ENCODE data around the gene CXCL11. TPM values are rescaled to one million over a fixed set of nuclear protein-coding genes. Genes with fewer than 3 reads are reported as not detected.

The CXCL11 gene
- total RNA-seq (not detected), polyA plus RNA-seq (ENCODE audit: insufficient read depth in 1 of 8, insufficient read length in 8 of 8, low replicate concordance in 1 of 8) (under 1 TPM in 1 of 8 donors, not detected in 7; 0.07 TPM)
- long read RNA-seq, donor 1 = 0 reads
- long read RNA-seq, donor 2 = 0 reads
- long read RNA-seq, donor 3 = 0 reads
- long read RNA-seq, donor 4 = 0 reads
- long read RNA-seq, donor 5, partial matches to known transcripts = 27 of 48 reads
- long read RNA-seq, donor 5, other reads (novel, unspliced or antisense) = 21 of 48 reads
- long read RNA-seq, donor 6 = 0 reads
- long read RNA-seq, donor 7 = 0 reads
- long read RNA-seq, donor 8, partial matches to known transcripts = 0 of 16 reads
- long read RNA-seq, donor 8, other reads (novel, unspliced or antisense) = 16 of 16 reads
- long read RNA-seq, donor 9 = 0 reads
- long read RNA-seq, donor 10 = 0 reads
- long read RNA-seq, donor 11 = 0 reads

GRCh38 chr4:76035799-76036380, at the start of gene CXCL11:
TSS of gene CXCL11 (minus strand) at chr4:76036070. CDS start at chr4:76035987, 83 bp downstream.
- H3K9me3 ChIP-seq (replicated peaks; ENCODE audit: control insufficient read depth, low read depth, low read length) = no peaks in the 10 kb centered on the region
- no CpG with 5 or more reads among the region's 2 CpGs for WGBS (ENCODE audit: insufficient coverage)
- H3K36me3 ChIP-seq (ENCODE audit: control insufficient read depth, insufficient read depth, low read length) = no peaks in the 10 kb centered on the region
- no peaks in the 10 kb centered on the region for H3K27me3 ChIP-seq (ENCODE audit: control insufficient read depth, insufficient read depth, low read length)
- no peaks in the 10 kb centered on the region for H3K4me1 ChIP-seq (ENCODE audit: control insufficient read depth, insufficient read depth, low read length)
- DNase-seq = no peak
- H3K27ac ChIP-seq (ENCODE audit: low read length) = no peak within 1 kb of the TSS
- H3K4me3 ChIP-seq (ENCODE audit: low read length) = no peak within 1 kb of the TSS

- Histone ChIP-seq H3K4me3 (ENCODE audit: low read length) (no peak overlapping the region), H3K36me3 (ENCODE audit: control insufficient read depth, insufficient read depth, low read length) (no peaks in the 10 kb centered on the region), H3K27me3 (ENCODE audit: control insufficient read depth, insufficient read depth, low read length) (no peaks in the 10 kb centered on the region), H3K9me3 (replicated peaks; ENCODE audit: control insufficient read depth, low read depth, low read length) (no peaks in the 10 kb centered on the region), H3K27ac (ENCODE audit: low read length) (no peak overlapping the region), H3K4me1 (ENCODE audit: control insufficient read depth, insufficient read depth, low read length) (peaks cover 4% of the 10 kb centered on the region)
- DNase-seq = peak; percentile 25
- WGBS (ENCODE audit: insufficient coverage) = no CpG with 5 or more reads among the region's 1 CpG
These were observed 48.7 kb upstream of the CXCL11 start for GRCh38 chr4:76084542-76084941.

GRCh38 chr4:76083386-76083988, 47.6 kb upstream of the CXCL11 start:
- Histone ChIP-seq H3K27ac (ENCODE audit: low read length) (no peak overlapping the region), H3K4me1 (ENCODE audit: control insufficient read depth, insufficient read depth, low read length) (peaks cover 4% of the 10 kb centered on the region), H3K9me3 (replicated peaks; ENCODE audit: control insufficient read depth, low read depth, low read length) (no peaks in the 10 kb centered on the region), H3K36me3 (ENCODE audit: control insufficient read depth, insufficient read depth, low read length) (no peaks in the 10 kb centered on the region), H3K4me3 (ENCODE audit: low read length) (no peak overlapping the region), H3K27me3 (ENCODE audit: control insufficient read depth, insufficient read depth, low read length) (no peaks in the 10 kb centered on the region)
- WGBS (ENCODE audit: insufficient coverage) = no CpG with 5 or more reads among the region's 3 CpGs
- DNase-seq = no peak

GRCh38 chr4:76078033-76078613, 42.3 kb upstream of the CXCL11 start:
- DNase-seq = peak; percentile 27
- Histone ChIP-seq H3K4me3 (ENCODE audit: low read length) (no peak overlapping the region), H3K27ac (ENCODE audit: low read length) (no peak overlapping the region)

DNA sequence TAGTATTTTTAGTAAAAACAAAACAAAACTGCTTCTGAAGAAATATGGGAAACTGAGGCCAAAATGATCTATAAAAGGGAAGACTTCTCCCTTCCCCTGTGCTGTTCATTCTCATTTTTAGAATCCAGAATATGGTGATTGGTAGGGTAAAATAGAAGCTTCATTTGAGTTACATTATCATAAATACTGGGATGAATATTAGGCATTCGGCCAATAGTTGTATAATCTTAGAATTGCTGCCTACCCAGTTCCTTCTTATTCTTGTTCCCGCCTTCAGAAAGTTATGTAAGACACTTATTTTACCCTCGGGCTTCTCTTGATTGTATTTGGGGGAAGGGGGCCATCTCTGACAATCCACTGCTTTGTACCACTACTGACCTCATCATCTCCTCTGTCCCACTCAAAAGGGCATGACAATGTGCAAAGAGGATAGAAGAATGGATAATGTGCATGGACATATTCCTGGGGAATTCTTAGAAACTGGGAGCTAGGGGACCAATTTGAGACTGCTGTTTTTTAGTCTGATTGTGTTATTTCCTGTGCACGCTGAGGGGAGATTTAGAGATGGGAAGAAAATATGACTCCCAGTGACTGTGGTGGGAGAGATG, 39.2 kb upstream of the CXCL11 start:
- H3K9me3 ChIP-seq (replicated peaks; ENCODE audit: control insufficient read depth, low read depth, low read length) = no peaks in the 10 kb centered on the region
- H3K36me3 ChIP-seq (ENCODE audit: control insufficient read depth, insufficient read depth, low read length) = no peaks in the 10 kb centered on the region
- no peaks in the 10 kb centered on the region for H3K4me1 ChIP-seq (ENCODE audit: control insufficient read depth, insufficient read depth, low read length)
- no peak for DNase-seq
- WGBS (ENCODE audit: insufficient coverage) = 67% methylated on average over 1 of the region's 4 CpGs
- peak overlapping the region; percentile 35 for H3K27ac ChIP-seq (ENCODE audit: low read length)
- H3K27me3 ChIP-seq (ENCODE audit: control insufficient read depth, insufficient read depth, low read length) = no peaks in the 10 kb centered on the region
- H3K4me3 ChIP-seq (ENCODE audit: low read length) = no peak overlapping the region

More at GRCh38 chr4:76078033-76078613, 42.3 kb upstream of the CXCL11 start:
- 29% methylated on average over 1 of the region's 4 CpGs for WGBS (ENCODE audit: insufficient coverage)
- no peaks in the 10 kb centered on the region for H3K27me3 ChIP-seq (ENCODE audit: control insufficient read depth, insufficient read depth, low read length)
- H3K36me3 ChIP-seq (ENCODE audit: control insufficient read depth, insufficient read depth, low read length) = no peaks in the 10 kb centered on the region
- H3K9me3 ChIP-seq (replicated peaks; ENCODE audit: control insufficient read depth, low read depth, low read length) = no peaks in the 10 kb centered on the region
- H3K4me1 ChIP-seq (ENCODE audit: control insufficient read depth, insufficient read depth, low read length) = no peaks in the 10 kb centered on the region

DNA sequence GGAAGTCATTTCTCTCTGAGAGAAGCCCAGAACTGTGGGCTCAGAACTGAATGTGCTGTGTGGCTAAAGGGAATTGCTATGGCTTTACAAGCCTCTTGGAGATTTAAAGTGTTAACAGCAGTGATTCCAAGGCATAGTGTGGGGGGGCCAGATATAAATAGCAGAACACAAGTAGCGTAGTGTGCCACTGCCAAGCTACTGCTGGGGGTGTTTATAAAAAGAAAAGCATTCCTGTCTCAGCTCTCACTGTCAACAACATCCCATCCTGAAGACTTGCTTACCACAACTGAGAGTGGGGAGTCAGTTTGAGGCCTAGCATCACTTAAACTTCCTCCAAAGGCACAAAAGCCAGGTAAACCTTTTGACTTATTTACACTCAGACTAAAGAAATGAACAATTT, 38.6 kb upstream of the CXCL11 start, which contains the start of gene ART3:
TSS of gene ART3 (plus strand) at position 242 of the 400 bp plus-strand sequence. CDS start 1,181 bp downstream, outside the sequence.
- peak; percentile 60 for DNase-seq
- Histone ChIP-seq H3K4me1 (ENCODE audit: control insufficient read depth, insufficient read depth, low read length) (no peaks in the 10 kb centered on the region), H3K36me3 (ENCODE audit: control insufficient read depth, insufficient read depth, low read length) (no peaks in the 10 kb centered on the region), H3K9me3 (replicated peaks; ENCODE audit: control insufficient read depth, low read depth, low read length) (no peaks in the 10 kb centered on the region), H3K4me3 (ENCODE audit: low read length) (no peak within 1 kb of the TSS), H3K27ac (ENCODE audit: low read length) (peak within 1 kb of the TSS; percentile 35), H3K27me3 (ENCODE audit: control insufficient read depth, insufficient read depth, low read length) (no peaks in the 10 kb centered on the region)
- WGBS (ENCODE audit: insufficient coverage) = no CpG with 5 or more reads among the region's 1 CpG

GRCh38 chr4:76072760-76073159, 36.9 kb upstream of the CXCL11 start:
- DNase-seq = no peak
- no peaks in the 10 kb centered on the region for H3K9me3 ChIP-seq (replicated peaks; ENCODE audit: control insufficient read depth, low read depth, low read length)
- H3K4me1 ChIP-seq (ENCODE audit: control insufficient read depth, insufficient read depth, low read length) = no peaks in the 10 kb centered on the region
- 59% methylated on average over 2 of the region's 4 CpGs for WGBS (ENCODE audit: insufficient coverage)
- H3K36me3 ChIP-seq (ENCODE audit: control insufficient read depth, insufficient read depth, low read length) = no peaks in the 10 kb centered on the region
- H3K27me3 ChIP-seq (ENCODE audit: control insufficient read depth, insufficient read depth, low read length) = no peaks in the 10 kb centered on the region
- no peak overlapping the region for H3K27ac ChIP-seq (ENCODE audit: low read length)
- H3K4me3 ChIP-seq (ENCODE audit: low read length) = no peak overlapping the region

DNA sequence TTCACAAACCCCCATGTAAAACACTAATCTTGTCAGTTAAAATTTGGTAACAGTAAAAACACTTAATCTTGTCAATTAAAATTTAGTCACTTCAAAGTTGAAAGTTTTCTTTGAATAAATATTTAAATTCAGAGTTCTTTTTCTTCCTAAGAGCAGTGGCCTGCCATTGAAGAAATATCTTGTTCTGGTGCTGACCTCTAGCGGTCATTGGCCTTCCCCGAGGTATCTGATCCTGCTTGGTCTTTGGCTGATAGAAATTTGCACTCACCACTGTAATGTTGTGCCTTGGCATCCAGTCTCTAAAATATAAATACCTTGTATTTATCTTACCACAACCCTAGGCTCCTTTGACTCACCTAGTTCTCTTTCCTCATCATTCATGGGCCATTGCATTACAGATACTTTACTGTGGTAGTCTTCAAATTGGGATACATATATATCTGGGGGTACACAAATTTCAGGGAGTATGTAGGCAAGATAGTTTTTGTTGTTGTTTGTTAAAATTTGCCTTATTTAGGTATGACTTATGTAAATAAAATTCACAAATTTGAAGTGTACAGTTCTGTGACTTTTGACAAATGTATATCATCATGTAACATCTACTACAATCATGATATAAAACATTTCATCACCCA, 31.9 kb upstream of the CXCL11 start:
- no peak overlapping the region for H3K27ac ChIP-seq (ENCODE audit: low read length)
- WGBS (ENCODE audit: insufficient coverage) = 0% methylated on average over 2 of the region's 2 CpGs
- H3K9me3 ChIP-seq (replicated peaks; ENCODE audit: control insufficient read depth, low read depth, low read length) = no peaks in the 10 kb centered on the region
- H3K27me3 ChIP-seq (ENCODE audit: control insufficient read depth, insufficient read depth, low read length) = no peaks in the 10 kb centered on the region
- DNase-seq = peak; percentile 86
- no peaks in the 10 kb centered on the region for H3K36me3 ChIP-seq (ENCODE audit: control insufficient read depth, insufficient read depth, low read length)
- no peaks in the 10 kb centered on the region for H3K4me1 ChIP-seq (ENCODE audit: control insufficient read depth, insufficient read depth, low read length)
- no peak overlapping the region for H3K4me3 ChIP-seq (ENCODE audit: low read length)

DNA sequence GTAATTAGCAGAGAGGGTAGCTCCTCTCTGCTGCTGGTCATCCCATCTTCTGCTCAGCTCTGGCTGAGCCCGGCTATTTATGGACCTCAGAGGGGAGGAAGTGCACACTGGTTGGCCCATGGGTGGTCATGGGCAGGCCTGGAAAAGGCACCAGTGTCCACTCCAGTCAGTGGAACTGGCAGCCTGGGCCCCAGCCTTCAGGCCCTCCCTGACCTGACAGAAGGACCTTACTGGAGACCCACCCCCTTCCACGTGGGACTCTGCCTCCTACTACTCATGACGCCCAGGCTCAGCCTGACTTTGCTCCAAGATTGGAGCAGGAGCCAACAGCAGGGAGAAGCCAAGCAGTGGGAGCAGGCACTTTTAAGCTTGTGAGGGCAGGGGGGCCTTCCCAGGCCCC, 30.7 kb upstream of the CXCL11 start:
- H3K4me1 ChIP-seq (ENCODE audit: control insufficient read depth, insufficient read depth, low read length) = no peaks in the 10 kb centered on the region
- no peaks in the 10 kb centered on the region for H3K27me3 ChIP-seq (ENCODE audit: control insufficient read depth, insufficient read depth, low read length)
- H3K27ac ChIP-seq (ENCODE audit: low read length) = no peak overlapping the region
- DNase-seq = no peak
- H3K9me3 ChIP-seq (replicated peaks; ENCODE audit: control insufficient read depth, low read depth, low read length) = no peaks in the 10 kb centered on the region
- WGBS (ENCODE audit: insufficient coverage) = 57% methylated on average over 2 of the region's 3 CpGs
- H3K4me3 ChIP-seq (ENCODE audit: low read length) = no peak overlapping the region
- H3K36me3 ChIP-seq (ENCODE audit: control insufficient read depth, insufficient read depth, low read length) = no peaks in the 10 kb centered on the region

Measured in muscle of leg (tissue), 16 donors.